Tibial artery (tissue), 4 donors: Measurements from ENCODE around the gene BEST3.

Experiments
- DNase-seq, 2 donors: peaks; one replicate each; pipeline ENCODE4 v3.0.0-alpha.2; 2019
- H3K27ac ChIP-seq, 2 donors: fragments of 200-600 bp; sonication (generic) in 1 of 2; 1 replicate in 1 of 2; 2 replicates in 1 of 2; pipeline ENCODE4 v1.5.1; 2018 to 2019; ENCODE audit warnings: mild to moderate bottlenecking in 1 of 2
- H3K27me3 ChIP-seq, 2 donors: fragments of 200-600 bp; sonication (generic) in 1 of 2; one replicate each; pipeline versions ENCODE4 v1.5.1 to v1.6.0; 2016 to 2019
- H3K36me3 ChIP-seq, 3 donors: fragments of 200-600 bp; sonication (generic) in 2 of 3; one replicate each; pipeline ENCODE4 v1.5.1; 2016 to 2019; ENCODE audit warnings: mild to moderate bottlenecking in 2 of 3
- H3K4me1 ChIP-seq, 4 donors: fragments of 200-600 bp; sonication (generic) in 2 of 4; 1 replicate in 3 of 4; 2 replicates in 1 of 4; pipeline ENCODE4 v1.5.1; 2016 to 2019
- H3K4me3 ChIP-seq, 2 donors: fragments of 200-600 bp; sonication (generic) in 1 of 2; 1 replicate in 1 of 2; 2 replicates in 1 of 2; pipeline ENCODE4 v1.5.1; 2018 to 2019; ENCODE audit warnings: mild to moderate bottlenecking in 2 of 2
- H3K9me3 ChIP-seq, 3 donors: fragments of 200-600 bp; sonication (generic) in 1 of 3; one replicate each; pipeline ENCODE4 v1.5.1; 2016 to 2019
- CTCF ChIP-seq, 2 experiments: fragments of 200-600 bp in 1 of 2; fragments of 450-650 bp in 1 of 2; IDR thresholded peaks; one replicate each; pipeline ENCODE4 v1.5.1; 2017 to 2019; ENCODE audit warnings: antibody characterized with exemption in 2 of 2, mild to moderate bottlenecking in 1 of 2, moderate library complexity in 1 of 2
- intact Hi-C: fragments of 100-400 bp; cut with DNase I; formaldehyde crosslinking; loops from one replicate; pipeline ENCODE4 v1.15.0; 2023; ENCODE audit warnings: low total_unique reads

BEST3 gene

GRCh38 chr12:69712826-69713225 lies 13.7 kb upstream of the BEST3 start:
- intact Hi-C loops: no loop called here
- H3K4me3 ChIP-seq: no peak overlapping the region
- no peaks in the 10 kb centered on the region for H3K27me3 ChIP-seq
- DNase-seq: no peak
- TF ChIP-seq CTCF (IDR thresholded peaks at IDR 0.05): no peak
- H3K36me3 ChIP-seq: no peaks in the 10 kb centered on the region
- no peaks in the 10 kb centered on the region for H3K9me3 ChIP-seq
- H3K27ac ChIP-seq: no peak overlapping the region
- H3K4me1 ChIP-seq: no peaks in the 10 kb centered on the region

- no peaks in the 10 kb centered on the region for H3K4me1 ChIP-seq
- no peak overlapping the region for H3K4me3 ChIP-seq
- no peaks in the 10 kb centered on the region for H3K36me3 ChIP-seq
- TF ChIP-seq CTCF (IDR thresholded peaks at IDR 0.05): no peak
- no peaks in the 10 kb centered on the region for H3K27me3 ChIP-seq
- H3K9me3 ChIP-seq: no peaks in the 10 kb centered on the region
- DNase-seq: no peak
- intact Hi-C loops: no loop called here
- no peak overlapping the region for H3K27ac ChIP-seq
Observed at GRCh38 chr12:69708649-69709048, 9.5 kb upstream of the BEST3 start.

GRCh38 chr12:69704357-69704756 lies 5.3 kb upstream of the BEST3 start:
- no peak for DNase-seq
- Histone ChIP-seq H3K9me3 (no peaks in the 10 kb centered on the region), H3K4me1 (no peaks in the 10 kb centered on the region), H3K4me3 (no peak overlapping the region), H3K27me3 (no peaks in the 10 kb centered on the region), H3K36me3 (no peaks in the 10 kb centered on the region), H3K27ac (no peak overlapping the region)
- intact Hi-C loops: no loop called here
- no peak for TF ChIP-seq CTCF (IDR thresholded peaks at IDR 0.05)

GRCh38 chr12:69703146-69703642 lies 4.1 kb upstream of the BEST3 start:
- Histone ChIP-seq H3K4me3 (no peak overlapping the region), H3K36me3 (no peaks in the 10 kb centered on the region), H3K27me3 (no peaks in the 10 kb centered on the region), H3K4me1 (no peaks in the 10 kb centered on the region), H3K27ac (no peak overlapping the region), H3K9me3 (no peaks in the 10 kb centered on the region)
- intact Hi-C loops: no loop called here
- no peak for DNase-seq
- TF ChIP-seq CTCF (IDR thresholded peaks at IDR 0.05): no peak

DNA sequence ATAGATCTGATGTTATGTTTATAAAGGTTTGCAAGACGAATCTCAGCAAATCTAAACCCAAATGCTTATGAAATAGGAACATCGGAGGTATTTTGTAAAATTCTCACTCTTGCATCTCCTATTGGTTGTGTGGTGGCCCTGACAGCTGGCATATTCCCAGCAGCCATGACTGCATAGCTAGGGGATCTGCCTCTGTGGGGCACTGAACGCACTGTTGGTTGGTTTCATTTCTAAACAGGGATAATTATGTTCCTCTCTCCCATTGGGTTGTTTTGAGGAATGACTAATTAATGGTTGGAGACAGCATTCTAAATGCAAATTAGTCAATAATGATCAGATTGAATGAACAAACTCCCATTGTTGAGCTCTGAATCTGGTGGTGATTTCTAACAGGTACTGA lies 2.7 kb upstream of the BEST3 start:
- Histone ChIP-seq H3K27me3 (no peaks in the 10 kb centered on the region), H3K9me3 (no peaks in the 10 kb centered on the region), H3K36me3 (no peaks in the 10 kb centered on the region), H3K4me3 (no peak overlapping the region), H3K27ac (no peak overlapping the region), H3K4me1 (no peaks in the 10 kb centered on the region)
- intact Hi-C loops: no loop called here
- DNase-seq: no peak
- TF ChIP-seq CTCF (IDR thresholded peaks at IDR 0.05): no peak

GRCh38 chr12:69698054-69698453 lies 1.0 kb downstream of the BEST3 start:
- Histone ChIP-seq H3K36me3 (no peaks in the 10 kb centered on the region), H3K9me3 (no peaks in the 10 kb centered on the region), H3K27ac (no peak overlapping the region), H3K4me3 (no peak overlapping the region), H3K27me3 (no peaks in the 10 kb centered on the region), H3K4me1 (no peaks in the 10 kb centered on the region)
- TF ChIP-seq CTCF (IDR thresholded peaks at IDR 0.05): no peak
- intact Hi-C loops: no loop called here
- no peak for DNase-seq
